Measurements from ENCODE around the gene ALDH1L1.

ALDH1L1 gene

DNA sequence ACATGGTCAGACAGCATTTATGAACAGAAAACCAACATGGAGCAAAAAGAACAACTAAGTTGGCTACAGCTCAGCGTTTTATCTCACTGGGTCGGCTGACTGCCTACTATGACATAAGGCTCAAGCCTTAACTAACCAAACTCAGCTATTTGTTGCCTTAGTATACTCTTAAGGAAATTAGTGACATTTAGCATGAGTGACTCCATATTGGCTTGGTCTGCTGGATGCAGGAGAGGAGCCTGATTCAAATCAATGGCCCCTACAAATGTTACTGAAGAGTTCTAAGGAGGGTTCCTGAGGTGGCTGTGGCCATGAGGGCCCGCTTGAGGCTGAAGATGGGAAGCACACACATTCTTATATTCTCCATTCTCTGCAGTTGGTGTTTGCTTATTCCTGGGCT lies 20.1 kb upstream of the ALDH1L1 start:
- Histone ChIP-seq H3K4me1 (ENCODE audit: low read depth, poor library complexity, severe bottlenecking) (no peaks in the 10 kb centered on the region), H2AFZ (ENCODE audit: low read depth) (no peak overlapping the region), H3K4me3 (IDR thresholded peaks at IDR 0.05; ENCODE audit: insufficient read depth, low read depth, low read length) (no peak overlapping the region), H3K4me2 (no peak overlapping the region), H3K9ac (no peak overlapping the region), H3K36me3 (ENCODE audit: insufficient read depth) (no peaks in the 10 kb centered on the region), H3K27ac (no peak overlapping the region), H4K20me1 (ENCODE audit: insufficient read depth) (no peaks in the 10 kb centered on the region), H3K79me2 (ENCODE audit: insufficient read depth, low read depth) (no peaks in the 10 kb centered on the region), H3K27me3 (ENCODE audit: insufficient read depth, low read depth) (no peaks in the 10 kb centered on the region)
- TF ChIP-seq, protein P1, sequence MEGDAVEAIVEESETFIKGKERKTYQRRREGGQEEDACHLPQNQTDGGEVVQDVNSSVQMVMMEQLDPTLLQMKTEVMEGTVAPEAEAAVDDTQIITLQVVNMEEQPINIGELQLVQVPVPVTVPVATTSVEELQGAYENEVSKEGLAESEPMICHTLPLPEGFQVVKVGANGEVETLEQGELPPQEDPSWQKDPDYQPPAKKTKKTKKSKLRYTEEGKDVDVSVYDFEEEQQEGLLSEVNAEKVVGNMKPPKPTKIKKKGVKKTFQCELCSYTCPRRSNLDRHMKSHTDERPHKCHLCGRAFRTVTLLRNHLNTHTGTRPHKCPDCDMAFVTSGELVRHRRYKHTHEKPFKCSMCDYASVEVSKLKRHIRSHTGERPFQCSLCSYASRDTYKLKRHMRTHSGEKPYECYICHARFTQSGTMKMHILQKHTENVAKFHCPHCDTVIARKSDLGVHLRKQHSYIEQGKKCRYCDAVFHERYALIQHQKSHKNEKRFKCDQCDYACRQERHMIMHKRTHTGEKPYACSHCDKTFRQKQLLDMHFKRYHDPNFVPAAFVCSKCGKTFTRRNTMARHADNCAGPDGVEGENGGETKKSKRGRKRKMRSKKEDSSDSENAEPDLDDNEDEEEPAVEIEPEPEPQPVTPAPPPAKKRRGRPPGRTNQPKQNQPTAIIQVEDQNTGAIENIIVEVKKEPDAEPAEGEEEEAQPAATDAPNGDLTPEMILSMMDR (conservative IDR thresholded peaks at IDR 0.05; ENCODE audit: low read depth, low read length) = no peak

DNA sequence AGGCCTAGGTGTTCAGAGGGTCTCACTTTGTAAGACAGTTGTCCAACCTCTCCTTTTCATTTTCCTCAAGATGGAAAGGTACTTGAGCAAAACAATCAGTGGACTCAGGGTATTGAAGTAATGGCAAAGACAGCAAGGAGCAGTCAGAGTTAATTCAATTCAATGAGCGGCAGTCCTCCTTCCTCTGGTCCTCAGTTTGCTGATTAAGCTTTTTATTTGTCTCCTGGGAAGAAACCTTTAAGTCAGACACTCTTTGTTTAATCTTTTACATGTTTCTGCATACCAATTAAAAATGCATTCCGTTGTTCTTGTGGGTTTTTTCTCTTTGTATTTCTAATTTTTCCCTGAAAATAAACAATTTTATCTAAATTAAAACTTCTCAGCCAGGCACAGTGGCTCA lies 18.9 kb upstream of the ALDH1L1 start:
- Histone ChIP-seq H2AFZ (ENCODE audit: low read depth) (no peak overlapping the region), H3K9ac (no peak overlapping the region), H3K27ac (no peak overlapping the region)

DNA sequence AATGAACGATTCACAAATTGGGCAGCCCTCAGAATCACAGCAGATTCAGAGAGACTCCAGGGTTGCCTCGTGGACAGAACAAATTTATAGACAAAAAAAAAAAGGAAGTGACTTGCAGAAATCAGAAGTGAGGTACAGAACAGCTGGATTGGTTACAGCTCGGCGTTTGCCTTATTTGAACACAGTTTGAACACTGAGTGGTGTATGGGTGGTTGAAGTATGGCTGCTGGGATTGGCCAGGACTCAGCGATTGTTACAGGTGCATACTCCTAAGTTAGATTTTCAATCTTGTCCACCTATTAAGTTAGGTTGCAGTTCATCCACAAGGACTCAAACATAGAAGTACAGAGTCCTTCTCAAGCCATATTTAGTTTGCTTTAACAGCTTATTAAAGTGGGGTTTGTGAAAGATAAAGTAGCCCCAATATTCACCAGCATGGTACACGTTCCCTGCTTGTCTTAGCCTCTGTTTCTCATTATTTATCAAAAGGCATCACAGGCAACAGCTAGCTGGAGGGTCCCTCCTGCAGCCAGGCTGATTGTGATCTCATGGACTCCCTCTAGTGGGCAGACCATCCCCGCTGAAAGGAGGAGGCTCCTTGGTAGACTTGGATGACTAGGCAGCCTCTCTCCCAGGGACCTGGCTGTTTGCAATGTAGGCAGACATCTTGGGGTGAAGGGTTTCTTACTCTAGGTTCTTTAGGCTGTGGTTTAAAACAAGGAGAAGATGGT lies 17.6 kb upstream of the ALDH1L1 start:
- Histone ChIP-seq H3K4me1 (ENCODE audit: low read depth, poor library complexity, severe bottlenecking) (no peaks in the 10 kb centered on the region), H3K79me2 (ENCODE audit: insufficient read depth, low read depth) (no peaks in the 10 kb centered on the region), H3K9ac (no peak overlapping the region), H3K36me3 (ENCODE audit: insufficient read depth) (no peaks in the 10 kb centered on the region), H2AFZ (ENCODE audit: low read depth) (no peak overlapping the region), H4K20me1 (ENCODE audit: insufficient read depth) (no peaks in the 10 kb centered on the region), H3K4me3 (IDR thresholded peaks at IDR 0.05; ENCODE audit: insufficient read depth, low read depth, low read length) (no peak overlapping the region), H3K27me3 (ENCODE audit: insufficient read depth, low read depth) (no peaks in the 10 kb centered on the region), H3K27ac (no peak overlapping the region), H3K4me2 (no peak overlapping the region)
- TF ChIP-seq, protein P1 (conservative IDR thresholded peaks at IDR 0.05; ENCODE audit: low read depth, low read length) = peak; percentile 77

More for the DNA sequence above, 18.9 kb upstream of the ALDH1L1 start:
- TF ChIP-seq, protein P1 (conservative IDR thresholded peaks at IDR 0.05; ENCODE audit: low read depth, low read length) = no peak
- Histone ChIP-seq H3K79me2 (ENCODE audit: insufficient read depth, low read depth) (no peaks in the 10 kb centered on the region), H3K4me3 (IDR thresholded peaks at IDR 0.05; ENCODE audit: insufficient read depth, low read depth, low read length) (no peak overlapping the region), H3K4me2 (no peak overlapping the region), H3K36me3 (ENCODE audit: insufficient read depth) (no peaks in the 10 kb centered on the region), H3K4me1 (ENCODE audit: low read depth, poor library complexity, severe bottlenecking) (no peaks in the 10 kb centered on the region), H4K20me1 (ENCODE audit: insufficient read depth) (no peaks in the 10 kb centered on the region), H3K27me3 (ENCODE audit: insufficient read depth, low read depth) (no peaks in the 10 kb centered on the region)

DNA sequence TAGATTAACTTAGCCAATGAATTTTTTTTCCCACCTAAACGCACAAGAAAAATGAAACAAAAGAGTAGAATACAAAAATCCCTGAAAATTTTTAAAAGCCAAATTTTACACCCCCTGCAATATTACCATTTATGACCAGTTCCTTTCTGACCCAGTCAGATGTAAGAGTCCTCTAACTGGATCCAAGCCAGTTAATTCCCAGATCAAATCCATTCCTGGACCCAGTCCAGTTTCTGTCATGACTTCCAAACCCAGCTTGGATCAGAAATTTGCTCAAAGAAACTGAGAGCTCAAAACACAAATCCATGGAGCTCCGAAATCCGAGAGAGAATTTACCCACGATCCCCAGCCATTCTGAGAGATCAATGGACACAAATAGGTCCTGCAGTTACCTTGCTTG lies 17.0 kb upstream of the ALDH1L1 start:
- Histone ChIP-seq H3K9ac (no peak overlapping the region), H4K20me1 (ENCODE audit: insufficient read depth) (no peaks in the 10 kb centered on the region), H2AFZ (ENCODE audit: low read depth) (no peak overlapping the region), H3K4me2 (no peak overlapping the region), H3K27me3 (ENCODE audit: insufficient read depth, low read depth) (no peaks in the 10 kb centered on the region), H3K79me2 (ENCODE audit: insufficient read depth, low read depth) (no peaks in the 10 kb centered on the region), H3K27ac (no peak overlapping the region), H3K36me3 (ENCODE audit: insufficient read depth) (no peaks in the 10 kb centered on the region), H3K4me3 (IDR thresholded peaks at IDR 0.05; ENCODE audit: insufficient read depth, low read depth, low read length) (no peak overlapping the region), H3K4me1 (ENCODE audit: low read depth, poor library complexity, severe bottlenecking) (no peaks in the 10 kb centered on the region)
- TF ChIP-seq, protein P1 (conservative IDR thresholded peaks at IDR 0.05; ENCODE audit: low read depth, low read length) = no peak

Data from KMS-11 (cell line).